Activated CD8-positive, alpha-beta T cell treated with anti-CD3 and anti-CD28 coated beads for 36 hours (primary cell): ENCODE measurements around the gene CYP4F2. TPM values are rescaled to one million over a fixed set of nuclear protein-coding genes. Genes with fewer than 3 reads are reported as not detected.
A peak's percentile ranks its signal among the peaks of the same experiment; 100 is the strongest.
"Not testable (repeated sequence)": the region's sequence is repeated elsewhere in the genome, so short reads cannot be mapped to it uniquely, and the experiment has no call there.

Experiments
- ATAC-seq: fragments of 200-7000 bp; cut with Tn5 transposase; one replicate; pipeline ENCODE4 v1.10.0; 2021; ENCODE audit warnings: mild to moderate bottlenecking, moderate library complexity
- CTCF ChIA-PET: fragments of 350-600 bp; sonication (Branson Sonifier 250); formaldehyde crosslinking; loops from one replicate; lab custom pipeline; 2021; ENCODE audit warnings: antibody characterized with exemption; lab: Charles Lee
- POLR2A ChIA-PET: fragments of 350-600 bp; sonication (Branson Sonifier 250); formaldehyde crosslinking; loops from one replicate; lab custom pipeline; 2021; ENCODE audit warnings: antibody characterized with exemption; lab: Charles Lee
- DNase-seq: peaks from one replicate; pipeline ENCODE4 v3.0.0-alpha.2; 2020
- H3K27ac Mint-ChIP-seq: one replicate; pipeline ENCODE4 v1.8.0; 2021; ENCODE audit warnings: mild to moderate bottlenecking, mixed read lengths
- H3K27me3 Mint-ChIP-seq: one replicate; pipeline ENCODE4 v1.8.0; 2021; ENCODE audit warnings: mixed read lengths
- H3K36me3 Mint-ChIP-seq: one replicate; pipeline ENCODE4 v1.8.0; 2021; ENCODE audit warnings: low read depth, mixed read lengths
- H3K4me1 Mint-ChIP-seq: one replicate; pipeline ENCODE4 v1.8.0; 2021; ENCODE audit warnings: low read depth, mixed read lengths
- H3K4me3 Mint-ChIP-seq: one replicate; pipeline ENCODE4 v1.8.0; 2021; ENCODE audit warnings: mild to moderate bottlenecking, moderate library complexity, mixed read lengths
- H3K9me3 Mint-ChIP-seq: one replicate; pipeline ENCODE4 v1.8.0; 2021; ENCODE audit warnings: mixed read lengths
- CTCF ChIP-seq: fragments of 200-600 bp; IDR thresholded peaks from one replicate; pipeline ENCODE4 v1.8.0; 2022; ENCODE audit warnings: antibody characterized with exemption, mild to moderate bottlenecking
- intact Hi-C: fragments of 100-400 bp; cut with micrococcal nuclease; formaldehyde crosslinking; loops from one replicate; pipeline ENCODE4 v1.10.0; 2022
- total RNA-seq, 2 experiments: library from RNA; stranded (reverse); gene quantifications; one replicate each; pipeline ENCODE4 v1.2.3, GENCODE V29; 2021

The CYP4F2 gene
- total RNA-seq, 2 experiments from 2014 or later, result 0.18 TPM; not detected in 1

DNA sequence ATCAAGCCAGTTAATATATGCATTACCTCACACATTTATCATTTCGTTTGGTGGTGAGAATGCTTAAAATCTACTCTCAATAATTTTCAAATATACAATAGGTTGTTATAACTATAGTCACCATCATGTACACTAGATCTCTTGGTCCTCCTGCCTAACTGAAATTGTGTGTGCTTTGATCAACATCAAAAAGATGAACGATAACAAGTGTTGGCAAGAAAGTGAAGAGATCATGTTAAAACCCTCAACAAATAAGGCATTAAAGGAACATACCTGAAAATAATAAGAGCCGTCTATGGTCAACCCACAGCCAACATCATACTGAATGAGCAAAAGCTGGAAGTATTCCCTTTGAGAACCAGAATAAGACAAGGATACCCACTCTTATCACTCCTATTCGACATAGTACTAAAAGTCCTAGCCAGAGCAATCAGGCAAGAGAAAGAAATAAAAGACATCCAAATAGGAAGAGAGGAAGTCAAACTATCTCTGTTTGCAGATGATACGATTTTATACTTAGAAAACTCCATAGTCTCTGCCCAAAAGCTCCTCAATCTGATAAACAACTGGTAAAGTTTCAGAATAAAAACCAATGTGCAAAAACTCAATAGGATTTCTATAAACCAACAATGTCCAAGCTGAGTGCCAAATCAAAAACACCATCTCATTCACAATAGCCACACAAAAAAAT, 54.5 kb downstream of the CYP4F2 start:
- Mint-ChIP-seq H3K27me3 (no peaks in the 10 kb centered on the region), H3K9me3 (peaks cover 2% of the 10 kb centered on the region), H3K27ac (peak overlapping the region; percentile 40), H3K4me3 (no peak overlapping the region), H3K36me3 (no peaks in the 10 kb centered on the region), H3K4me1 (peaks cover 25% of the 10 kb centered on the region)
- no peak for TF ChIP-seq CTCF
- intact Hi-C loops, result no loop called here
- no peak for ATAC-seq
- no peak for DNase-seq
- ChIA-PET POLR2A (no interaction called here), CTCF (interaction anchor here (1.0 kb wide), 1 partner anchor 10 kb away, joined by 4 read pairs; no protein-coding TSS in a partner anchor)

DNA sequence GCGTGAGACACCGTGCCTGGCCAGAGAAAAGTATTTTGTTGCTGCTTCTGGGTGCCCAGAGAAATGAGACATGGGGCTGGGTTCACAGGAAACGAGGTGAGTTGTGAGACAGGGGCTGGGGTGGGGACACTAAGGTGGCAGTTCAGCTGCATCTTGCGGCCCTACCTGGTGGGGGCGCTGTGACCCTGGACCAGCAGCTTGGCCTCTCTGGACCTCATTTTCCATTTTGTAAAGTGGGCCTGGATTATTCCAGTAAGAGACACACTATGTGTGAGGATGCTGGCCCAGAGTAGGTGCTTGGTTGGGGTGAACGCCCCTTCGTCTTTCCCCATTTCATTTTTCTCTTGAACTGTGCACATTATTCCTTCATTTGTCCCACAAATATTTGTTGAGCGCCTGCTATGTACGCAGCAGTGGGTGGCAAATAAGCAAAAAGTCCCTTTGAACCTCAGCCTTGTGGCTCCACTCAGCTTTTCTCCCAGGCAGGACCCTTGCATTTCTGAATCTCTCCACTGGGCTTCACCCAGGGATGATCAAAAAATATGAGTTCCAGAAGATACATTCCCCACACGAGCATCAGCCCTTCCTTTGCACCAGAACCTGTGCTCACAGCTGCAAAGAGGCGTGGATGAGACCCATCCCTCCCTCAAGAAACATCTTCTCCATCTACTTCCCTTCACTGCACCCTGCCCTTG, 55.9 kb downstream of the CYP4F2 start:
- Mint-ChIP-seq H3K9me3 (peaks cover 2% of the 10 kb centered on the region), H3K36me3 (no peaks in the 10 kb centered on the region), H3K27me3 (no peaks in the 10 kb centered on the region), H3K4me1 (peaks cover 31% of the 10 kb centered on the region), H3K27ac (no peak overlapping the region), H3K4me3 (no peak overlapping the region)
- ATAC-seq (peak; percentile 22), DNase-seq (peak; percentile 36)
- intact Hi-C loops, result no loop called here
- POLR2A ChIA-PET, result interaction anchor here (0.5 kb wide), 1 partner anchor 288 kb away, joined by 3 read pairs; no protein-coding TSS in a partner anchor
- peak; percentile 31 for TF ChIP-seq CTCF
- CTCF ChIA-PET, result no interaction called here

DNA sequence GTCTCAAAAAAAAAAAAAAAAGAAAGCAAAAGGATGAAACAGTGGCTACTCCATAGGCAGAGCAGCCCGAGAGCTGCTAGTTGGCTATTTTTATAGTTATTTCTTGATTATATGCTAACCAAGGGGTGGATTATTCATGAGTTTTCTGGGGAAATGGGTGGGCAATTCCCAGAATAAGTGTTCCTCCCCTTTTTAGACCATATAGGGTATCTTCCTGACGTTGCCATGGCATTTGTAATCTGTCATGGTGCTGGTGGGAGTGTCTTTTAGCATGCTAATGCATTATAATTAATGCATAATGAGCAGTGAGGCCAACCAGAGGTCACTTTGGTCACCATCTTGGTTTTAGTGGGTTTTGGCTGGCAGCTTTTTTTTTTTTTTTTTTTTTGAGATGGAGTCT, 57.0 kb downstream of the CYP4F2 start:
- intact Hi-C loops, result no loop called here

GRCh38 chr19:15839888-15840287, 58.0 kb downstream of the CYP4F2 start:
- H3K9me3 Mint-ChIP-seq, H3K4me3 Mint-ChIP-seq, H3K36me3 Mint-ChIP-seq, POLR2A ChIA-PET, ATAC-seq, H3K27ac Mint-ChIP-seq, DNase-seq, intact Hi-C loops, H3K27me3 Mint-ChIP-seq: not testable (repeated sequence)
- H3K4me1 Mint-ChIP-seq, result peaks cover 26% of the 10 kb centered on the region
- CTCF ChIA-PET, result interaction anchor here (1.1 kb wide), 1 partner anchor 202 kb away, joined by 4 read pairs; no protein-coding TSS in a partner anchor

More for the DNA sequence above, 57.0 kb downstream of the CYP4F2 start:
- Mint-ChIP-seq H3K9me3 (peaks cover 2% of the 10 kb centered on the region), H3K27me3 (no peaks in the 10 kb centered on the region), H3K4me3 (no peak overlapping the region), H3K4me1 (peaks cover 30% of the 10 kb centered on the region), H3K36me3 (no peaks in the 10 kb centered on the region), H3K27ac (no peak overlapping the region)
- TF ChIP-seq CTCF, result no peak
- DNase-seq, result no peak
- POLR2A ChIA-PET, result no interaction called here
- CTCF ChIA-PET, result no interaction called here
- ATAC-seq, result no peak

- Mint-ChIP-seq H3K27ac (peak overlapping the region; percentile 76), H3K9me3 (peaks cover 2% of the 10 kb centered on the region), H3K4me3 (peak overlapping the region; percentile 32), H3K4me1 (peaks cover 16% of the 10 kb centered on the region), H3K27me3 (no peaks in the 10 kb centered on the region), H3K36me3 (no peaks in the 10 kb centered on the region)
- POLR2A ChIA-PET, result no interaction called here
- no peak for TF ChIP-seq CTCF
- CTCF ChIA-PET, result no interaction called here
- intact Hi-C loops, result no loop called here
- DNase-seq (no peak), ATAC-seq (no peak)
These were observed 59.5 kb downstream of the CYP4F2 start for GRCh38 chr19:15838351-15838750.
